GM19023 (cell line): ENCODE results near the gene HCFC2.

Experiments used
- ATAC-seq: cut with Tn5 transposase; IDR thresholded peaks from one replicate; pipeline ENCODE4 v1.9.1; 2021; ENCODE audit warnings: mild to moderate bottlenecking, moderate library complexity; ENCODE audit not compliant: unreplicated experiment

HCFC2 gene

GRCh38 chr12:104154286-104154685 is 90.0 kb downstream of the HCFC2 start:
- ATAC-seq: no peak

GRCh38 chr12:104154806-104155205 is 90.5 kb downstream of the HCFC2 start:
- no peak for ATAC-seq
